GM18502 (cell line): ENCODE results near the gene ALMS1.
A peak's percentile ranks its signal among the peaks of the same experiment; 100 is the strongest.
"Not testable (repeated sequence)": the region's sequence is repeated elsewhere in the genome, so short reads cannot be mapped to it uniquely, and the experiment has no call there.

Experiments used
- ATAC-seq: cut with Tn5 transposase; IDR thresholded peaks from one replicate; pipeline ENCODE4 v1.9.1; 2021; ENCODE audit warnings: mild to moderate bottlenecking; ENCODE audit not compliant: unreplicated experiment, poor library complexity

ALMS1 gene

DNA sequence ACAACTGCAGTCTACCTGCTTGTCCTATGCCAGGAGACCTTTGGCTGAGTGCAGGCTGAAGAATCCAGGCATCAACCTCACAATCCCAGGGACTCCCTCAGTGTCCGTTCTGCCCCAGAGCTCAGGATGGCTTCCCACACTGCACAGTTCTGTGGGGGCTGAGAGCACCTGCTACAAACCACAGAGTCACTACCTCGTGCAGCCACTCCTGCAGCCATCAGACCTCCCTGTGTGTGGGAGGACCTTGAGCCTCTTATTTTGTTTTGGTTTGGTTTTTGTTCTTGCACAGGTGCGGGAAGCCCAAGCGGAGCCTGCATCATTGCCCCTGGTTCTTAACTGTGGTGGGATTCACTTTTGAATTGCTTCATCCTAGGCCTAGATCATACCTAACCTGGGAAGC is 225.6 kb downstream of the ALMS1 start:
- ATAC-seq, result no peak

DNA sequence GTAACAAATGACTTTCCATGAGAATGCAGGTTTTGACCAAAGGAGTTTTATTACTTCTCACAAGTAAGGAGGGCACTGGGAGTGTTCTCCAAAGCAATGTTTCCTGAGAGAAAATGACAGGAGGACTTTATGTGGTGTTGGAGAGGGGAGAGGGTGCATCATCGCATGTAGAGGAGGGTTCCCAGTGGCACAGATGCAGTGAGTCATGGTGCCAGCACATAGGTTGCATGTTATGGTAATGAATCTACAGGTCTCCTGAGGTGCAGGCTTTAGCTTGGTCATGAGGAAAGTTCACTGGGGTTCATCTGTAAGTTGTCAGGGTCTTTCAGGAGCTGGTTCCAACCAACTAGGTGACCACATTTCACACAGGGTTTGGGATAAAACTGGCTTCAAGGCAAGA is 226.2 kb downstream of the ALMS1 start:
- no peak for ATAC-seq

DNA sequence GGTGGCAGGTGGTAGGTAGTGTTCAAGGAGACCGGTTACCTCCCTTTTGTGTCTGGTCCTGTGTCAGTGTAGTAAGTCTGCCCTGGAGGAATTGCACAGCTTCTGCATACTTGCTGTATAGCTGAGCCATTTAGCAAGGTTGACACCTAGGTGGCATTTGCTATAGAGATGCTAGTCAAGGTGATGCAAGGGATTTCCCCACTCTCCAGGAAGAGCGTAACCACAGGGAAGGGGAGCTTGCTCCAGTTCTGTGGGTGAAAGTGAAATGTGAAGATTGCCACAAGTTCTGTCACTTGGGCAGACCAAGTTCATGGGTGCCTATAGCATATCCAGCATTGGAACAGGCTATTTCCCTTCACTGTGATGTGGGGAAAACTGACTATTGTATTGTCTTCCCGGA is 228.5 kb downstream of the ALMS1 start:
- ATAC-seq, result peak; percentile 53

DNA sequence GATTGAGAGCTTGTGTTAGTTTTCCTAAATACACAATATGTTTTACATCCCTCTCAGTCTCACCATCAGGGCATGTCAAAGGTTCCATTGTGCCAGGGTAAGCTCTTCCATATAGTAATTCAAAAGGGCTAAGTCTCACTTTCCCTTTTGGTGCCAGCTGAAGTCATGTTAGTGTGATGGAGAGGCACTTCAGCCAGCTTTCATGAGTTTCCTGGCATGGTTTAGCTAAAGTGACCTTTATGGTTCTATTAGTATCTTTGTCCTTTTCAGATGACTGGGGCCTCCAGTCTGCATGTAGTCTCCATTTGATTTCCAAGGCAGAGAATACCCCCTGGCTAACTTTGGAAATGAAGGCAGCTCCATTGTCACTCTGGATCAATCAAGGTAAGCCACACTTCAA is 229.4 kb downstream of the ALMS1 start:
- no peak for ATAC-seq

DNA sequence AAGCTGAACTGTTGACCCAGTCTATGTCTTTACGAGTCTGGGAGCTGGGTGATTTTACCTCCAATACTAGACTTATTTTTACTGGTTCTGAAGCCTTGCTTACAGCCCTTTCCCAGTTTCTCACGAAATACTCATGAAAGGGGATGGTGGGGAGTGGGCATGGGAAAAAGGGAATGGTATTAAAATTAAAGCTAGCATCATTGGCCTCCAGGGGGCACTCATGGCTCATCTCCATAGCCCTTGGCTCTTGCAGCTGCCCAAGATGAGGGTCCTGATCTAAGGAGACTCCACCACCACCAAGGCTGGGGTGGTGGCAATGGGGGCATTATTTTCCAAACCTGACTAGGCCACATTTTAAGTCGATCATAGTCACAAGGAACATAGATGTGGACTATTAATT is 234.3 kb downstream of the ALMS1 start:
- not testable (repeated sequence) for ATAC-seq

DNA sequence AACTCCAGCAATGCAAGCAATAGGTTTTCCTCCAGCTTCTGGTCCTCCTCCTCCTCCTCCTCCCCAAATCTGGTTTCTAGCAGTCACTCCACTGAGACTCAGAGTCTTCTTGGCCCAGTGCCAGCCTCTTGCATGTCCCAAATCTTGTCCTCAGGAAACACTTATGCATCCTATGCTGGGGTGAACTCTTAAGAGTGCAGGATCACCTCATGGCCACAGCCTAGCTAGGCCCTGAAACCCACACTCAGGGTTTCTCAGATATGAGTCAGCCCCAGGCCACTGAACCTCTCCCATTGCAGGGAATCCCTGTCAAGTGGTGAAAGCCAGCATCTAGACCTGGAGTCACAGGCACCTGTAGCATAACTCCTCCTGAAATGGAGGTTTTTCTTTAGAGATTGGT is 238.4 kb downstream of the ALMS1 start:
- ATAC-seq, result not testable (repeated sequence)

DNA sequence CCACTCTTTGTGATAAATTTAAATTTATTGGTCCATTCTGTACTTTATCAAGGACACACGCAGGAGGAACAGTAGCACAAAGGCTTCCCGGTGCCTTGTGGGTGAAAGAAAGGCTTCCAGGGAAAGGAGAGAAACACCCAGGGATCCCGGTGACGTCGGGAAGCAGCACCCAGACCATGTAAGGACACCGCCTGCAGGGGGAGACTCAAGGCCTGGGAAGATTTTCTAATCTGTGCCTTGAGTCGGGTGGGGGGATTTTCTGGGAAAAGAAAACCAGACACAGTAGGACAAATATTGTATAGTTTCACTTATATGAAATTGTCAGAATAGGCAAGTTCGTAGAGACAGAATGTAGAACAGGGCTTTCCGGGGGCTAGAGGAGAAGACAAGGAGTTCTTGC is 239.0 kb downstream of the ALMS1 start:
- ATAC-seq, result not testable (repeated sequence)

DNA sequence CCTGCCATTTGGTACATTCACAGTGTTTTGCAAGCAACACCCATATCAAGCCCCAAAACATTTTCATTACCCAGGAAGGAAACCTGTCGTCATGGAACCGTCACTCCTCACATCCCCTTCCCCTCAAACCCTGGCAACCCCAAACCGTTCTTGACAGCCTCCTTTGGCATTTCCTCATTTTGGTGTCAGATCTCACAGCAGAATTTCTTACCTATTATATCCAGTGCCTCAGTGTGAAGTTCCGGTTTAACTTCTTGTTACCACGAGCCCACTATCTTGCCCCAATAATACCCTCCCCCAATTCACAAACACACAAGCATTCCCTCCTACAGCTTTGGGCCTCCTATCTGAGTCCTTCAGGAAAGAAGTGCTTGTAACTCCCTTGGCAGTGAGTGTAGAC is 240.6 kb downstream of the ALMS1 start:
- ATAC-seq, result not testable (repeated sequence)

DNA sequence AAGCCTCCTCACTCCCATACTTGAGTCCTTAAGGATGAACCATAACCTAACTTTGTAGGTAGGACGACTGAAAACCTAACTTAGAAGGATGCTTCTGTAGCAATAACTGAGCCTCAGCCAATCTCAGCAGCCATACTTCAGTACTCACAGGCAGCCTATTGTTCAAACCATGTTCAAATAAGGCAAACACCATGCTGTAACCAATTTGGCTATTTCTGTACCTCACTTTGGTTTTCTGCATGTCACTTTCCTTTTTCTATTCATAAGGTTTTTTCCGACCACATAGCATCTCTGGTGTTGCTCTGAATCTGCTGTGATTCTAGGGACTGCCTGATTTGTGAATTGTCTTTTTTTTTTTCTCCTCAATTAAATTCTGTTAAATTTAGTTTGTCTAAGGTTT is 242.9 kb downstream of the ALMS1 start:
- not testable (repeated sequence) for ATAC-seq

DNA sequence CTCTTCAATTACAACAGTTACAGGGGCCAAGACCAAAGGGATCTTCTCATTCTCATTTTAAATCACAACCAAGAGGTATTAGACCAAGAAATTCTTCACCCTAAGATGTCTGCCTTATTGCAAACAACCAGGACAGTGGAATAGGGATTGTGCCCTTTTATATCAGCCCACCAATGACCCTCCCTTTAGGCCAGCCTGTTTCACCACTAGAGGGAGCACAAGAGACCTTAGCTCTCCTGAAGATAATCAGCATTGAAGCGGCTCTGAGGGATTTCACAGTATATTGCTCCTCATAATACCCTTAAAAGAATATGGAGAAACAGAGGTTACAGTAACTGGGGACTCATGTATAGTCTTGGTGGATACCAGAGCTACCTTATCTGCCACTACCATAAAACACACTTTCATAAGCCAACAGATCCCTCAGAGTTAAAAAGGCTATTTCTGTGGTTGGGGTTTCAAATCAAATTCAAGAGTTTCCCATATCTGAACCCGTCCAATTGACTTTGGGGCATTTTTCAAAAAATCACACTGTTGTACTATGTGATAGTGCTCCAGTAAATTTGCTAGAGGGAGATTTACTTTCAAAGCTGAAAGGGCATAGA is 245.1 kb downstream of the ALMS1 start:
- ATAC-seq, result peak; percentile 73

DNA sequence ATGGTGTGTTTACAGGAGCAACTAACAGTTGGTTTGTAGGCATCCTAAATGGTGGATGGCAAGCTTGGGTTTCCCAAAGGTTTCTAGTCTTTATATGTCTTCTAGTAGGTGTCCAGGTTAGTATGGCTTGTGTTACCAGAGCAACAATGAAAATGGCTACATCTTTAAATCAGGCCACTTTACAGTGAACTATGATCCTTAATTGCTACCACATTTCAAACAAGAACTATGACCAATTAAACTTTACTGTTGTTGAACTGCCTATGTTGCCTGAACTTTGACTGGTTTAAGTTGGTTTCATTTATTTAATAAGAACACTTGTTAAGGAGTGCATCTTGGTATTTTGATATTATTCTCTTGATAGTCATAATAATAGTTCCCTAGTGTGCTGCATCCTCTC is 251.3 kb downstream of the ALMS1 start:
- ATAC-seq, result not testable (repeated sequence)

DNA sequence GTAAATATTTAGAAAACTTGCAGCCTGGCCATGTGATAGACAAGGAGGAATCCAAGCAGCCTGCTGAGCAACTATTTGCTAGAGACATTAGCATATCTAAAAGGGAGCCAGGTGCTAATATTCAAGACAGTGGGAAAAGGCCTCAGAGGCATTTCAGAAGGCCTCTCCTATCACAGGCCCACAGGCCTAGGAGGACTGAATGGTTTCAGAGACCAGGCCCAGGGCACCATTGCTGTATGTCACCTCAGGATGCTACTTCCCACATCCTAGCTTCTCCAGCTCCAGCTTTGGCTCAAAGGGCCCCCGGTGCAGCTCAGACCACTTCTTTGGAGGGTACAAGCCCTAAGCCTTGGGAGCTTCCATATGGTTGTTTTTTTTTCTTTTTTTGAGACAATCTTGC is 252.8 kb downstream of the ALMS1 start:
- no peak for ATAC-seq

DNA sequence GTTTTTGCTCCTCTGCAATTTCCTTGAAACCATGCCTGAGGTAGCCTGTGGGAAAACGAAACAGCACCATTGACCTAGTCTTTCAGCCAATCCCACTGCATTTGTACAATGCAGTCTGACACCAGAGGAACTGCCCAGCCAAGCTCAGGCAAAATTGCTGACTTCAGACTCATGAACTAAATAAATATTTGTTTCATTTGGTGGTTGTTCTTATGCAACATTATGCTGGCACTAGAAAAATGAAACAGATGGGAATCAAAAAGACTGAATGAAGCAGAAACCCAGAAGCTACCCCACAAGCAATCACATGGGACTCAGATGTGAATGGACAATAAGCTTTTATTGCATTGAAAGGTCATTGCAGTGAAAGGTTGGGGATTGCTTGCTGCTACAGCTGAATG is 254.9 kb downstream of the ALMS1 start:
- no peak for ATAC-seq

DNA sequence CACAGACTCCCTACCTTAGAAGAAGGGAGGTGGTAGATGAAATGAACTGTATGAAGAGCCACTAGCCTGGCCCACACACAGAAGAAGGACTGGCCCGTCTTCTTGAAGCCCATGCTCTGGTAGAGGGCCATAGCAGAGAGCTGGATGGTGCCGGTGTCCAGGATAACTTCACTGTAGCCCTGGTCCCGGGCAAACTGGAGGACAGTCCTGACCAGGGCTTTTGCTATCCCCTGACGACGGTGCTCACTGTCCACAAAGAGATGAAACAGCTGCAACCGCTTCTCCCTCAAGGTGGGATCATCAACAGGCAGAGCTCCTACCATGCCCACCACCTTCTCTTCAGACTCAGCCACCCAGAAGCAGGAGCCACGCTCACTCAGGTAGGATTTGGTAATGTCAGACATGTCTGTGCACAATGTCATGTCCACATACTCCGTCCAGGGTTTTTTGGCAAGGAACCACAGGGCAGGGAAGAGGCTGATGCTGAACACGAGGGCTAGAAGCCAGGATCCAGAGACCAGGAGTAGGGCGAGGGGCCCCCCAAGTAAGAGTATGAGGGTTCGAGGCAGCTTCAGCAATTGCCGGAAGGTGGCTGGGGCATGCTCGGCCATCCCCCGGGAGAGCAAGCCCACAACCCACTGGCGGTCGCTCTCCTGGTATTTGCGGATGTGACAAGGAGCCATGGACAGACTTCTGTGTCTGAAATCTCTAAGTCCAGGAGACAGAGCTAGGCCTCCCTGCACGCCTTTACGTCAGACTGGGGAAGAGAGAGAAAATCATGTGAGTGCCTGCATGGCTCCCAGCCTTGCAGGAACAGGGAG is 255.5 kb downstream of the ALMS1 start:
- no peak for ATAC-seq

DNA sequence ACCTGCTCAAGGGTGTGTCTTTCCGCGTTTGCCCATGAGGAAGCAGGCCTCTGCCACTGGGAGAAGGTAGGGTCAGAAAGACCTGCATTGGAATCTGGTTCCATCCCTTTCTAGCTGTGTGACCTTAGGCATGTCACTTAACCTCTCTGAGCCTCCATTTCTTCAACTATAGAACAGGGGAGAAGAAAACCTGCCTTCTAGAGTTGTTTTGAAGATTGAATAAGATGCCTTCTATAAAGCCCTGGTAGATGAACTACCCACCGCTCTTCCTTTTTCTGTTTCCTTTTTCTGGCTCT is 256.1 kb downstream of the ALMS1 start:
- ATAC-seq, result no peak

DNA sequence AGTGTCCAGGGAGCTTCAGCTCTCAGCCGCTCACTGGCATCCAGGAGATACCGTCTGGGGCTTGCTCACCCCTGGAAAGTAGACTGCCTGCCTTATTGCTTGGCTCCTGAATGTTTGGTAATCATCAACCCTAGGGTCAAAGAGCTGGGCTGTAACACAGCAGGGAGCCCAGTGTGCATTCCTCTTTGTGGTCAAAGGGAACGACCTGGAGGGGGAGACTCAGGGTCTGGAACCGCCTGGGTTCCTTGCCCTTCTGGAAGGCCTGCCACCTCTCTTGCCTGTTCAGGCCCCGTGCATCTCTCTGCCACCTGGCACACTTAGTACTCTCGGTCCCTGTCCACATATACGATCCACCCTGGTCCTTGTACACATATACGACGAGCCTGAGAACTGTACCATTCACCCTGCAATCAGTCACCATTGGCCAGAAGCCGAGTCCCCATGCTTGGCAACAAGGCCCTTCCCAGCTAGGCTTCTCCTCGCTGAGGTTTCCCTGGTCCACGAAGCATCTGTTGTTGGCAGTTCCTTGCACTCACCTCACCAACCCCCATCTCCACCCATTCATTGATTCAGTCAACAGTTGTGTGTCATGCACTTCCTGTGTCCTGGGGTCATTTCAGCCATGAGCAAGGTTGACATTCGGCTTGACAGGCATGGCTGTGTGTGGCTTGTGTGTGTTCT is 256.8 kb downstream of the ALMS1 start, which contains the start of gene NAT8:
Gene NAT8 (minus strand): TSS at position 85 of the 681 bp plus-strand sequence. CDS start 794 bp downstream, outside the sequence.
- no peak for ATAC-seq

DNA sequence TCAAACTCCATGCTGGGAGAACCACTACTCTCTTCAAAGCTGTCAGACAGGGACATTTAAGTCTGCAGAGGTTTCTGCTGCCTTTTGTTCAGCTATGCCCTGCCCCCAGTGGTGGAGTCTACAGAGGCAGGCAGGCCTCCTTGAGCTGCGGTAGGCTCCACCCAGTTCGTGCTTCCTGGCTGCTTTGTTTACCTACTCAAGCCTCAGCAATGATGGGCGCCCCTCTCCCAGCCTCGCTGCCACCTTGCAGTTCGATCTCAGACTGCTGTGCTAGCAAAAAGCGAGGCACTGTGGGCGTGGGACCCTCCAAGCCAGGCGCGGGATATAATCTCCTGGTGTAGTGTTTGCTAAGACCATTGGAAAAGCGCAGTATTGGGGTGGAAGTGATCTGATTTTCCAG is 262.1 kb downstream of the ALMS1 start:
- ATAC-seq, result not testable (repeated sequence)

DNA sequence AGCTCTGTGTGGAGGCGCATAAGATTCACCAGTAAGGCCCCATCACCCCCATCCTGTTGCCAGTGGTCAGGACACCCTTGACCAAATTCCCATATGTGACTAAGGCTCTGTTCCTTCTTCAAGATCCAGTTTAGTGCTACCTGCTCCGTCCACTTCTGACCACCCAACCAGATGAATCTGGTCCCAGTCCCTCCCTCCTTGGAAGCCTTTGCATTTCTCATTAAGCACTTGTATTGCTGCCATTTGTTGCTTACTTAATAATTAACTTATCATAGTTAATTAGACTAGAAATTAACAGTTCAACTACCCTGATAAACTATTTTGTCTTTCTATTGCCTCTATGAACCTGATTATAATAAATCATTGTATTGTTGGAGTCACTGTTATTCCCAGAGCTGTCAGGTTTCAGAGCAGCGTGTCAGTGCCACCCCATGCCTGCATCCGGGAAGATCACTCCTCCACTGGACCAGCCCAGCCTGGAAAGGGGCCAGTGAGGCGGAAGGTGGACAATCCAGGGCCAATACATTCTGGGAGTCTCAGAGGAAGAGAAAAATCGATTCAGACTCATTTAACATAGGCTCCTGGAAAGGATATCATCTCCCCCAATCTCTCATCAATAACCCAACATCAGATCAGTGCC is 266.1 kb downstream of the ALMS1 start:
- ATAC-seq, result no peak

DNA sequence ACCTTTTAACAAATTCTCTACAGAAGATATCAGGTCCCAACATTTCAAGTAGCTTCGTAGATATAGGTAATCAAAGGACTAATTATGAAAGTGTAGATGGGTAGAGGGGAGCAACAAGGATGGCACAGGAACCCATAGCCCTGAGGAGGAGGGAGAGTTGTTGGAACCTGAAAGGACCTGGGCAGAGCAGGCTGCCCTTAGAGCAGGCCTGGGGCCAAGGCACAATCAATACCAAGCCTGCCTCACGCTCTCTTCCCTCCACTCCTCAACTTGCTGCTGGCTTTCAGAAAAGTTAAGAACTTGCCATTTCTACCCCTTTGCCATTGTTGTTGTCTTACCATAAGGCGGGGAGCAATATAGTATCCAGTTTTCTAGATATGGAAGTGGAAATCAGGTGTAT is 266.7 kb downstream of the ALMS1 start:
- no peak for ATAC-seq

DNA sequence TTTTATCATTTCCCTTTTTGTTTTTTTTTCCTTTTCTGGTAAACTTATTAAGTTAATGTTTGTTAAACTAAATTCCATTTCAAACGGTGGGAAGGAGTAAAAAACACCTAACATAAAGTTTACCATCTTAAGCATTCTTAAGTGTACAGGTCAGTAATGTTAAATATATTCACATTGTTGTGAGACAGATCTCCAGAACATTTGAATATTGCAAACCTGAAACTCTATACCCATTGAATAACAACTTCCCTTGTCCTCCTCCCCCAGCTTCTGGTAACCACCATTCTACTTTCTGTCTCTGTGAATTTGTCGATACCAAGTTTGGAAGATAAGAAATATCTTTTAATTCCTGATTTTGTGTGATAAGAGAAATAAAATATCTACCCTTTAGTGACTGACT is 268.5 kb downstream of the ALMS1 start:
- no peak for ATAC-seq
